Sigmoid colon (tissue), 4 donors: Measurements from ENCODE around the gene FREY1.

Experiments used
- EP300 ChIP-seq, 4 donors: sonication (generic); formaldehyde crosslinking; IDR thresholded peaks; one replicate each; pipeline ENCODE4 v1.6.1; 2017; ENCODE audit warnings: antibody characterized with exemption in 4 of 4
- POLR2A ChIP-seq, 2 donors: fragments of 450-650 bp; IDR thresholded peaks; one replicate each; pipeline ENCODE4 v1.6.1; 2016; ENCODE audit warnings: antibody characterized with exemption in 2 of 2, mild to moderate bottlenecking in 2 of 2, moderate library complexity in 2 of 2
- POLR2AphosphoS5 ChIP-seq, 4 donors: sonication (generic); formaldehyde crosslinking; IDR thresholded peaks; one replicate each; pipeline ENCODE4 v1.6.1; 2017; ENCODE audit warnings: antibody characterized with exemption in 4 of 4
- TF ChIP-seq, protein P1 (sequence below), 4 experiments: fragments of 450-650 bp in 3 of 4; fragments of 200-600 bp in 1 of 4; IDR thresholded peaks; one replicate each; pipeline ENCODE4 v1.5.1; 2016 to 2019; ENCODE audit warnings: antibody characterized with exemption in 4 of 4, mild to moderate bottlenecking in 3 of 4, moderate library complexity in 2 of 4

GRCh38 chr11:45864041-45864440 lies 43.0 kb downstream of the FREY1 start:
- TF ChIP-seq, protein P1, sequence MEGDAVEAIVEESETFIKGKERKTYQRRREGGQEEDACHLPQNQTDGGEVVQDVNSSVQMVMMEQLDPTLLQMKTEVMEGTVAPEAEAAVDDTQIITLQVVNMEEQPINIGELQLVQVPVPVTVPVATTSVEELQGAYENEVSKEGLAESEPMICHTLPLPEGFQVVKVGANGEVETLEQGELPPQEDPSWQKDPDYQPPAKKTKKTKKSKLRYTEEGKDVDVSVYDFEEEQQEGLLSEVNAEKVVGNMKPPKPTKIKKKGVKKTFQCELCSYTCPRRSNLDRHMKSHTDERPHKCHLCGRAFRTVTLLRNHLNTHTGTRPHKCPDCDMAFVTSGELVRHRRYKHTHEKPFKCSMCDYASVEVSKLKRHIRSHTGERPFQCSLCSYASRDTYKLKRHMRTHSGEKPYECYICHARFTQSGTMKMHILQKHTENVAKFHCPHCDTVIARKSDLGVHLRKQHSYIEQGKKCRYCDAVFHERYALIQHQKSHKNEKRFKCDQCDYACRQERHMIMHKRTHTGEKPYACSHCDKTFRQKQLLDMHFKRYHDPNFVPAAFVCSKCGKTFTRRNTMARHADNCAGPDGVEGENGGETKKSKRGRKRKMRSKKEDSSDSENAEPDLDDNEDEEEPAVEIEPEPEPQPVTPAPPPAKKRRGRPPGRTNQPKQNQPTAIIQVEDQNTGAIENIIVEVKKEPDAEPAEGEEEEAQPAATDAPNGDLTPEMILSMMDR (IDR thresholded peaks at IDR 0.05) = no peak
- no peak for TF ChIP-seq POLR2AphosphoS5 (IDR thresholded peaks at IDR 0.05)
- no peak for TF ChIP-seq POLR2A (IDR thresholded peaks at IDR 0.05)
- no peak for TF ChIP-seq EP300 (IDR thresholded peaks at IDR 0.05)
